Smooth muscle cell (in vitro differentiated cells): Measurements from ENCODE around the gene FOXK1. TPM values are rescaled to one million over a fixed set of nuclear protein-coding genes. Genes with fewer than 3 reads are reported as not detected.
A peak's percentile ranks its signal among the peaks of the same experiment; 100 is the strongest.

Source experiments
- DNase-seq: peaks from one replicate; lab custom pipeline; 2025; ENCODE audit not compliant: unreplicated experiment; lab: John Stamatoyannopoulos, UW
- H2AFZ ChIP-seq: fragments of 200-600 bp; sonication (generic); 2 replicates; pipeline ENCODE4 v1.6.0; 2016; ENCODE audit warnings: antibody characterized with exemption, low read depth, mild to moderate bottlenecking
- H3F3A ChIP-seq: fragments of 200-600 bp; sonication (generic); 2 replicates; pipeline ENCODE4 v1.6.0; 2017; ENCODE audit warnings: antibody characterized with exemption, low read depth
- H3K27ac ChIP-seq: fragments of 200-600 bp; sonication (generic); 2 replicates; pipeline ENCODE4 v1.5.1; 2016; ENCODE audit warnings: low read depth, mild to moderate bottlenecking
- H3K27me3 ChIP-seq: fragments of 200-600 bp; sonication (generic); 2 replicates; pipeline ENCODE4 v1.6.1; 2016; ENCODE audit warnings: low read depth, mild to moderate bottlenecking
- H3K36me3 ChIP-seq: fragments of 200-600 bp; sonication (generic); 2 replicates; pipeline ENCODE4 v1.5.1; 2016; ENCODE audit warnings: low read depth
- H3K4me1 ChIP-seq: fragments of 200-600 bp; sonication (generic); 2 replicates; pipeline ENCODE4 v1.5.1; 2016; ENCODE audit warnings: low read depth
- H3K4me2 ChIP-seq: fragments of 200-600 bp; sonication (generic); 2 replicates; pipeline ENCODE4 v1.6.0; 2016; ENCODE audit warnings: mild to moderate bottlenecking
- H3K4me3 ChIP-seq: fragments of 200-600 bp; sonication (generic); 2 replicates; pipeline ENCODE4 v1.5.1; 2016; ENCODE audit warnings: mild to moderate bottlenecking
- H3K79me2 ChIP-seq: fragments of 200-600 bp; sonication (generic); 2 replicates; pipeline ENCODE4 v1.6.0; 2016; ENCODE audit warnings: low read depth, mild to moderate bottlenecking
- H3K9ac ChIP-seq: fragments of 200-600 bp; sonication (generic); 2 replicates; pipeline ENCODE4 v1.6.0; 2016; ENCODE audit warnings: low read depth
- H3K9me3 ChIP-seq: fragments of 200-600 bp; sonication (generic); replicated peaks from 2 replicates; pipeline ENCODE4 v1.5.1; 2016; ENCODE audit warnings: low read depth
- H4K20me1 ChIP-seq: fragments of 200-600 bp; sonication (generic); 2 replicates; pipeline ENCODE4 v1.6.0; 2016; ENCODE audit warnings: low read depth
- CTCF ChIP-seq: fragments of 200-600 bp; sonication (generic); IDR thresholded peaks from 2 replicates; pipeline ENCODE4 v1.5.1; 2017; ENCODE audit warnings: borderline replicate concordance, mild to moderate bottlenecking, antibody characterized with exemption; ENCODE audit not compliant: insufficient read depth, poor library complexity, severe bottlenecking
- WGBS: methylation state at CpG from one replicate; pipeline ENCODE4 v1.1.7; 2016; ENCODE audit warnings: low lambda C conversion rate; 5-methylcytosine and 5-hydroxymethylcytosine counted together
- polyA plus RNA-seq: library from polyadenylated mRNA; unstranded; fragments of >200 nt; fragmentation: Nextera tagmentation; extraction: Ambion mirVana; gene quantifications from 2 replicates; pipeline ENCODE4 v1.2.1, GENCODE V29; 2016
- total RNA-seq: library from RNA; depleted of rRNA; stranded (reverse); fragments of >200 nt; gene quantifications from 2 replicates; pipeline ENCODE4 v1.2.3, GENCODE V29; 2014

Gene FOXK1
- total and polyA plus RNA-seq, 2 experiments from 2014 or later: 6.0 to 11.6 TPM

GRCh38 chr7:4794591-4795350, 112.7 kb downstream of the FOXK1 start:
- Histone ChIP-seq H3K27ac (peak overlapping the region; percentile 82), H3K36me3 (no peaks in the 10 kb centered on the region), H3F3A (no peaks in the 10 kb centered on the region), H4K20me1 (no peaks in the 10 kb centered on the region), H3K4me1 (no peaks in the 10 kb centered on the region), H3K9ac (peak overlapping the region; percentile 38), H2AFZ (no peak overlapping the region), H3K79me2 (no peaks in the 10 kb centered on the region), H3K4me3 (no peak overlapping the region), H3K4me2 (peak overlapping the region; percentile 38), H3K27me3 (no peaks in the 10 kb centered on the region), H3K9me3 (no peaks in the 10 kb centered on the region)
- DNase-seq: no peak
- WGBS: 58% methylated on average over 24 of the region's 24 CpGs
- no peak for TF ChIP-seq CTCF

GRCh38 chr7:4796453-4796852, 114.4 kb downstream of the FOXK1 start:
- Histone ChIP-seq H3K79me2 (no peaks in the 10 kb centered on the region), H3K4me3 (no peak overlapping the region), H3F3A (no peaks in the 10 kb centered on the region), H3K9ac (no peak overlapping the region), H3K4me1 (no peaks in the 10 kb centered on the region), H3K27me3 (no peaks in the 10 kb centered on the region), H3K27ac (no peak overlapping the region), H2AFZ (no peak overlapping the region), H3K36me3 (no peaks in the 10 kb centered on the region), H3K9me3 (no peaks in the 10 kb centered on the region), H4K20me1 (no peaks in the 10 kb centered on the region), H3K4me2 (no peak overlapping the region)
- TF ChIP-seq CTCF: no peak
- no peak for DNase-seq
- 97% methylated on average over 9 of the region's 9 CpGs for WGBS

- no peaks in the 10 kb centered on the region for H3F3A ChIP-seq
- H3K79me2 ChIP-seq: no peaks in the 10 kb centered on the region
- WGBS: 47% methylated on average over 37 of the region's 37 CpGs
- no peaks in the 10 kb centered on the region for H3K9me3 ChIP-seq
- no peak overlapping the region for H3K4me2 ChIP-seq
- H3K4me1 ChIP-seq: no peaks in the 10 kb centered on the region
- TF ChIP-seq CTCF: peak; percentile 91
- no peaks in the 10 kb centered on the region for H3K36me3 ChIP-seq
- peak; percentile 20 for DNase-seq
- no peaks in the 10 kb centered on the region for H4K20me1 ChIP-seq
- H3K27me3 ChIP-seq: no peaks in the 10 kb centered on the region
- no peak overlapping the region for H3K4me3 ChIP-seq
- H3K27ac ChIP-seq: no peak overlapping the region
- no peak overlapping the region for H3K9ac ChIP-seq
- H2AFZ ChIP-seq: no peak overlapping the region
Observed at GRCh38 chr7:4797858-4798705, 116.0 kb downstream of the FOXK1 start.
